IMR-90 (cell line): ENCODE data around the gene BCS1L. TPM values are rescaled to one million over a fixed set of nuclear protein-coding genes. Genes with fewer than 3 reads are reported as not detected.

Experiments used
- ATAC-seq: fragments of 200-7000 bp; cut with Tn5 transposase; 2 replicates; pipeline ENCODE4 v1.9.1; 2020; ENCODE audit warnings: low read depth, mild to moderate bottlenecking, moderate library complexity
- BruUV-seq: library from RNA; stranded (reverse); fragments of 400-500 nt; replicated peaks from 2 replicates; lab custom pipeline; 2021; lab: Mats Ljungman, UMichigan
- CTCF ChIA-PET: fragments of 300-600 bp; formaldehyde crosslinking; extraction: SDS; loops from one replicate; lab custom pipeline; 2021; ENCODE audit warnings: antibody characterized with exemption; lab: Yijun Ruan, JAX
- POLR2A ChIA-PET: fragments of 300-600 bp; sonication (Branson Sonifier 250); formaldehyde crosslinking; loops from one replicate; lab custom pipeline; 2022; ENCODE audit warnings: antibody characterized with exemption; ENCODE audit not compliant: unreplicated experiment; lab: Charles Lee
- DNase-seq: peaks from one replicate; pipeline ENCODE4 v3.0.0; 2013
- H2AFZ ChIP-seq: replicated peaks from 2 replicates; pipeline ENCODE3; 2013; ENCODE audit warnings: low read length, mild to moderate bottlenecking; ENCODE audit not compliant: poor library complexity
- H2AK5ac ChIP-seq: 2 replicates; pipeline ENCODE4 v1.6.1; 2013; ENCODE audit warnings: low read depth, low read length, inconsistent platforms
- H2AK9ac ChIP-seq: replicated peaks from 2 replicates; pipeline ENCODE3; 2013; ENCODE audit warnings: mild to moderate bottlenecking, low read depth, low read length, moderate library complexity; ENCODE audit not compliant: poor library complexity
- H2BK120ac ChIP-seq: 2 replicates; pipeline ENCODE4 v1.6.1; 2013; ENCODE audit warnings: low read depth, low read length, inconsistent platforms
- H2BK15ac ChIP-seq: 3 replicates; pipeline ENCODE4 v1.6.1; 2013; ENCODE audit warnings: low read depth, low read length, inconsistent platforms
- H2BK20ac ChIP-seq: 2 replicates; pipeline ENCODE4 v1.6.1; 2013; ENCODE audit warnings: low read depth, mild to moderate bottlenecking, inconsistent platforms, low read length, moderate library complexity
- H2BK5ac ChIP-seq: 2 replicates; pipeline ENCODE4 v1.6.1; 2013; ENCODE audit warnings: mild to moderate bottlenecking, low read depth, low read length, inconsistent platforms; ENCODE audit not compliant: poor library complexity, severe bottlenecking
- H3K14ac ChIP-seq: replicated peaks from 2 replicates; pipeline ENCODE4 v1.6.1; 2013; ENCODE audit warnings: low read depth, low read length, inconsistent platforms
- H3K18ac ChIP-seq: 2 replicates; pipeline ENCODE4 v1.6.1; 2013; ENCODE audit warnings: low read depth, low read length, control low read depth
- H3K23ac ChIP-seq: 2 replicates; pipeline ENCODE4 v1.6.1; 2013; ENCODE audit warnings: low read depth, low read length, inconsistent platforms
- H3K27ac ChIP-seq: 2 replicates; pipeline ENCODE4 v1.5.1; 2013; ENCODE audit warnings: mild to moderate bottlenecking, control low read depth, low read length; ENCODE audit not compliant: insufficient read depth
- H3K27me3 ChIP-seq: 2 replicates; pipeline ENCODE4 v1.6.1; 2013; ENCODE audit warnings: low read length; ENCODE audit not compliant: control insufficient read depth, insufficient read depth
- H3K36me3 ChIP-seq: 2 replicates; pipeline ENCODE4 v1.6.1; 2013; ENCODE audit warnings: low read length, mixed read lengths; ENCODE audit not compliant: control insufficient read depth, insufficient read depth
- H3K4ac ChIP-seq: 2 replicates; pipeline ENCODE4 v1.6.1; 2013; ENCODE audit warnings: low read depth, low read length, inconsistent platforms
- H3K4me1 ChIP-seq: 2 replicates; pipeline ENCODE4 v1.6.1; 2013; ENCODE audit warnings: low read length, mixed read lengths; ENCODE audit not compliant: control insufficient read depth, insufficient read depth
- H3K4me2 ChIP-seq: 2 replicates; pipeline ENCODE4 v1.6.1; 2013; ENCODE audit warnings: low read depth, mild to moderate bottlenecking, control low read depth, low read length, moderate library complexity
- H3K4me3 ChIP-seq: 2 replicates; pipeline ENCODE4 v1.5.1; 2013; ENCODE audit warnings: low read depth, mild to moderate bottlenecking, control low read depth, low read length, moderate library complexity; ENCODE audit not compliant: insufficient read depth
- H3K56ac ChIP-seq: 2 replicates; pipeline ENCODE4 v1.6.1; 2013; ENCODE audit warnings: low read length, inconsistent platforms; ENCODE audit not compliant: insufficient read depth; ENCODE audit errors: extremely low read depth
- H3K79me1 ChIP-seq, 2 experiments: 2 replicates each; pipeline ENCODE4 v1.6.1; 2013; ENCODE audit warnings: low read length in 2 of 2, inconsistent platforms in 1 of 2, low read depth in 1 of 2
- H3K9ac ChIP-seq: 2 replicates; pipeline ENCODE4 v1.6.1; 2013; ENCODE audit warnings: low read depth, low read length, control low read depth
- H3K9me1 ChIP-seq: 2 replicates; pipeline ENCODE4 v1.6.1; 2013; ENCODE audit warnings: low read length, inconsistent platforms; ENCODE audit not compliant: insufficient read depth
- H3K9me3 ChIP-seq: 2 replicates; pipeline ENCODE4 v1.6.1; 2013; ENCODE audit warnings: low read length; ENCODE audit not compliant: control insufficient read depth, insufficient read depth
- H4K20me1 ChIP-seq: 2 replicates; pipeline ENCODE4 v1.6.1; 2013; ENCODE audit warnings: low read length, inconsistent platforms; ENCODE audit not compliant: insufficient read depth
- H4K5ac ChIP-seq: 2 replicates; pipeline ENCODE4 v1.6.1; 2013; ENCODE audit warnings: mild to moderate bottlenecking, low read depth, low read length, control low read depth
- H4K8ac ChIP-seq, 2 experiments: 2 replicates each; pipeline ENCODE4 v1.6.1; 2013; ENCODE audit warnings: low read depth in 2 of 2, low read length in 2 of 2, control low read depth in 1 of 2, inconsistent platforms in 1 of 2
- H4K91ac ChIP-seq: 2 replicates; pipeline ENCODE4 v1.6.1; 2013; ENCODE audit warnings: low read depth, low read length, inconsistent platforms; ENCODE audit not compliant: insufficient read depth
- CEBPB ChIP-seq: IDR thresholded peaks from 2 replicates; pipeline ENCODE4 v1.6.1; 2012; ENCODE audit warnings: low read depth, low read length, improper control_type of control experiment
- CHD1 ChIP-seq: IDR thresholded peaks from 2 replicates; pipeline ENCODE4 v1.6.1; 2012; ENCODE audit warnings: low read depth, low read length, improper control_type of control experiment
- MAFK ChIP-seq: IDR thresholded peaks from 2 replicates; pipeline ENCODE4 v1.6.1; 2012; ENCODE audit warnings: low read depth, low read length, improper control_type of control experiment
- MAZ ChIP-seq: IDR thresholded peaks from 2 replicates; pipeline ENCODE4 v1.6.1; 2012; ENCODE audit warnings: low read depth, mild to moderate bottlenecking, low read length, improper control_type of control experiment, moderate library complexity, borderline replicate concordance
- NFE2L2 ChIP-seq: fragments of 150-350 bp; IDR thresholded peaks from 2 replicates; pipeline ENCODE4 v1.6.1; 2016; ENCODE audit warnings: low read depth, mild to moderate bottlenecking, low read length
- RFX5 ChIP-seq: IDR thresholded peaks from 2 replicates; pipeline ENCODE4 v1.8.0; 2012; ENCODE audit warnings: low read depth, mild to moderate bottlenecking, low read length, moderate library complexity
- WGBS, 2 experiments: methylation state at CpG; one replicate each; pipeline versions ENCODE4 v1.1.5 to v1.1.7; 2013; ENCODE audit warnings: missing lambda C conversion rate in 2 of 2; ENCODE audit not compliant: insufficient read length in 1 of 2; ENCODE audit errors: extremely low coverage in 2 of 2; 5-methylcytosine and 5-hydroxymethylcytosine counted together
- dilution Hi-C: fragments of 300-500 bp; cut with HindIII; formaldehyde crosslinking; loops from one replicate; pipeline ENCODE4 v1.14.3; 2018; ENCODE audit warnings: low sequenced_read_pairs; ENCODE audit not compliant: unreplicated experiment
- in situ Hi-C: fragments of 300-500 bp; cut with MboI; formaldehyde crosslinking; loops from 3 replicates; pipeline ENCODE4 v1.14.3; 2019; ENCODE audit warnings: low sequenced_read_pairs, inconsistent platforms, mixed read lengths
- intact Hi-C: fragments of 100-400 bp; cut with micrococcal nuclease; formaldehyde crosslinking; loops from 2 replicates; pipeline ENCODE4 v1.10.0; 2022
- polyA plus RNA-seq, 3 experiments: library from polyadenylated mRNA; depleted of rRNA; stranded (reverse); fragments of >200 nt; gene quantifications; 2 replicates each; pipeline ENCODE4 v1.2.3, GENCODE V29; 2012; ENCODE audit warnings: low replicate concordance in 1 of 3
- total RNA-seq: library from RNA; depleted of rRNA; stranded (reverse); fragments of >200 nt; gene quantifications from 2 replicates; pipeline ENCODE4 v1.2.3, GENCODE V29; 2012

The BCS1L gene
- total and polyA plus RNA-seq, 2 of the 4 experiments (the other 2 are of a cell fraction) = 39.1 to 56.7 TPM

GRCh38 chr2:218615868-218616315, 43.6 kb upstream of the BCS1L start:
- Histone ChIP-seq H2BK20ac (no peak overlapping the region), H3K9me3 (no peaks in the 10 kb centered on the region), H3K4me1 (no peaks in the 10 kb centered on the region), H3K56ac (no peak overlapping the region), H3K4ac (no peak overlapping the region), H4K5ac (no peak overlapping the region), H2BK15ac (no peak overlapping the region), H3K79me1 (no peaks in the 10 kb centered on the region), H3K23ac (no peak overlapping the region), H3K4me2 (no peak overlapping the region), H3K9ac (no peak overlapping the region), H2AFZ (no peak overlapping the region), H4K20me1 (no peaks in the 10 kb centered on the region), H2BK120ac (no peak overlapping the region), H3K9me1 (no peaks in the 10 kb centered on the region), H4K8ac (no peak overlapping the region), H2BK5ac (no peak overlapping the region), H2AK9ac (no peak overlapping the region), H3K27ac (no peak overlapping the region), H2AK5ac (no peak overlapping the region), H3K27me3 (no peaks in the 10 kb centered on the region; the same call in 1 of the 2 replicates), H3K4me3 (no peak overlapping the region), H3K36me3 (no peaks in the 10 kb centered on the region), H3K18ac (no peak overlapping the region), H4K91ac (no peak overlapping the region), H3K14ac (no peak overlapping the region)
- TF ChIP-seq RFX5 (no peak), CHD1 (no peak), MAFK (no peak), NFE2L2 (no peak), MAZ (no peak), CEBPB (no peak)
- ATAC-seq (no peak; the same call in 1 of the 2 replicates), DNase-seq (no peak)
- WGBS, 2 experiments = 87% methylated on average over 4 of the region's 6 CpGs; no CpG with 5 or more reads in 1 of the 2 experiments
- POLR2A ChIA-PET = interaction anchor here (0.6 kb wide), 1 partner anchor 1377 kb away, joined by 4 read pairs; no protein-coding TSS in a partner anchor
- in situ Hi-C loops (no loop called here), dilution Hi-C loops (no loop called here), intact Hi-C loops (no loop called here)
- BruUV-seq = no TSS peak
- CTCF ChIA-PET = interaction anchor here (0.7 kb wide), 1 partner anchor 9 kb away, joined by 3 read pairs; the partner anchor contains the start of gene PLCD4
